Fibroblast of mammary gland (primary cell): Measurements from ENCODE around the gene INTS6.

ENCODE experiments used
- DNase-seq: peaks from one replicate; pipeline ENCODE4 v3.0.0-alpha.2; 2010; ENCODE audit warnings: low read depth
- H3K4me3 ChIP-seq: 2 replicates; pipeline ENCODE4 v1.5.1; 2011; ENCODE audit warnings: low read depth, mild to moderate bottlenecking, low read length, moderate library complexity; ENCODE audit not compliant: control insufficient read depth
- TF ChIP-seq, protein P1 (sequence below): conservative IDR thresholded peaks from 2 replicates; pipeline ENCODE4 v1.5.1; 2011; ENCODE audit warnings: low read depth, low read length, inconsistent platforms; ENCODE audit not compliant: control insufficient read depth, insufficient read depth

Gene INTS6, protein sequence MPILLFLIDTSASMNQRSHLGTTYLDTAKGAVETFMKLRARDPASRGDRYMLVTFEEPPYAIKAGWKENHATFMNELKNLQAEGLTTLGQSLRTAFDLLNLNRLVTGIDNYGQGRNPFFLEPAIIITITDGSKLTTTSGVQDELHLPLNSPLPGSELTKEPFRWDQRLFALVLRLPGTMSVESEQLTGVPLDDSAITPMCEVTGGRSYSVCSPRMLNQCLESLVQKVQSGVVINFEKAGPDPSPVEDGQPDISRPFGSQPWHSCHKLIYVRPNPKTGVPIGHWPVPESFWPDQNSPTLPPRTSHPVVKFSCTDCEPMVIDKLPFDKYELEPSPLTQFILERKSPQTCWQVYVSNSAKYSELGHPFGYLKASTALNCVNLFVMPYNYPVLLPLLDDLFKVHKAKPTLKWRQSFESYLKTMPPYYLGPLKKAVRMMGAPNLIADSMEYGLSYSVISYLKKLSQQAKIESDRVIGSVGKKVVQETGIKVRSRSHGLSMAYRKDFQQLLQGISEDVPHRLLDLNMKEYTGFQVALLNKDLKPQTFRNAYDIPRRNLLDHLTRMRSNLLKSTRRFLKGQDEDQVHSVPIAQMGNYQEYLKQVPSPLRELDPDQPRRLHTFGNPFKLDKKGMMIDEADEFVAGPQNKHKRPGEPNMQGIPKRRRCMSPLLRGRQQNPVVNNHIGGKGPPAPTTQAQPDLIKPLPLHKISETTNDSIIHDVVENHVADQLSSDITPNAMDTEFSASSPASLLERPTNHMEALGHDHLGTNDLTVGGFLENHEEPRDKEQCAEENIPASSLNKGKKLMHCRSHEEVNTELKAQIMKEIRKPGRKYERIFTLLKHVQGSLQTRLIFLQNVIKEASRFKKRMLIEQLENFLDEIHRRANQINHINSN

GRCh38 chr13:51452361-51453206 lies at the start of gene INTS6:
Gene INTS6, minus strand, starts transcription at chr13:51453036. Its CDS starts 511 bp downstream, at chr13:51452525.
- peak within 1 kb of the TSS; percentile 84 for H3K4me3 ChIP-seq
- peak; percentile 99 for DNase-seq
- TF ChIP-seq, protein P1, sequence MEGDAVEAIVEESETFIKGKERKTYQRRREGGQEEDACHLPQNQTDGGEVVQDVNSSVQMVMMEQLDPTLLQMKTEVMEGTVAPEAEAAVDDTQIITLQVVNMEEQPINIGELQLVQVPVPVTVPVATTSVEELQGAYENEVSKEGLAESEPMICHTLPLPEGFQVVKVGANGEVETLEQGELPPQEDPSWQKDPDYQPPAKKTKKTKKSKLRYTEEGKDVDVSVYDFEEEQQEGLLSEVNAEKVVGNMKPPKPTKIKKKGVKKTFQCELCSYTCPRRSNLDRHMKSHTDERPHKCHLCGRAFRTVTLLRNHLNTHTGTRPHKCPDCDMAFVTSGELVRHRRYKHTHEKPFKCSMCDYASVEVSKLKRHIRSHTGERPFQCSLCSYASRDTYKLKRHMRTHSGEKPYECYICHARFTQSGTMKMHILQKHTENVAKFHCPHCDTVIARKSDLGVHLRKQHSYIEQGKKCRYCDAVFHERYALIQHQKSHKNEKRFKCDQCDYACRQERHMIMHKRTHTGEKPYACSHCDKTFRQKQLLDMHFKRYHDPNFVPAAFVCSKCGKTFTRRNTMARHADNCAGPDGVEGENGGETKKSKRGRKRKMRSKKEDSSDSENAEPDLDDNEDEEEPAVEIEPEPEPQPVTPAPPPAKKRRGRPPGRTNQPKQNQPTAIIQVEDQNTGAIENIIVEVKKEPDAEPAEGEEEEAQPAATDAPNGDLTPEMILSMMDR, result no peak

DNA sequence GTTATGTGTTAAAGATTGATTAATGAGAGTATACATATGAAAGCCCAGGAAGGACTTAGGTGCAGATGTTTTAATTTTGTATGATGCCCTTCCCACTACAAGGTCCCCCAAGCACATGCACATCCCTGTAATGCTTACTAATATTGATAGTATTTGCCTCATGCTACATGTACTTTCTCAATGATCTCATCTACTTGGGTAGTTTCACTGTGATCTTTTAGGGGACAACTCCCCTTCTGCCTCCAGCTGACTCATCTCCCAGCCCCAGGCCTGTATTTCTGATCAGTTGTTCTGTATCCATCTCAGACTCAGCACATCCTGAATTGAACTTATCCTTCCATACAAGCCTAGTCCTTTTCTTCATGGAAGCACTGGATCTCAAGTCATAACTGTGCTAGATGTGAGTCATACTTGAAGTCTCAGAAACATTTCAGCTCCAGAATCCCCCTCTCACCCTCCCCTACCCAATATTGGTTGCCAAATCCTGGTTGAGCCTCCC lies 49.4 kb upstream of the INTS6 start:
- DNase-seq, result peak; percentile 74
- H3K4me3 ChIP-seq, result no peak overlapping the region
- TF ChIP-seq, protein P1, result no peak

DNA sequence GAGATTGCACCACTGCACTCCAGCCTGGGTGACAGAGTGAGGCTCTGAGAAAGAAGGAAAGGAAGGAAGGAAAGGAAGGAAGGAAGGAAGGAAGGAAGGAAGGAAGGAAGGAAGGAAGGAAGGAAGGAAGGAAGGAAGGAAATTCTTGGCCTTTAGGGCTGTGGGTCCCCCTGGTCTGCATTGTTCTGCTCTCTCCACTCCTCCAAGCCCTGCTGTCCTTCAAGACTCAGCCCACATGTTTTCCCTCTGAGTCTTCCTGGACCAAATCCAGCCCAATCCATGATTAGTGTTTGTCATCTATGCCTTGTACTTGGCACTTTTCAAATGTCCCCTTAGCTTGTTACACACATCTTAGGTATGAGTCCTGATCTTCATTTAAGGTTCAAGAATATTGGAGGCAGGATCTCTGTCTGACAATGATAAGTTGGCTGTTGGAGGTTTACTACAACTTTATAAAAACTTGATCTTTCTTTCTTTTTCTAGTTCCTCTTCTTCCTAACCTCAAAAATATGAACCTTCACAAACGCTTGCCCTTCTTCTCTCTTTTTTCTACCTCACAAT lies 48.8 kb upstream of the INTS6 start:
- H3K4me3 ChIP-seq, result no peak overlapping the region
- TF ChIP-seq, protein P1, result no peak
- DNase-seq, result peak; percentile 83

- no peak overlapping the region for H3K4me3 ChIP-seq
- peak; percentile 52 for DNase-seq
- TF ChIP-seq, protein P1, result no peak
These were observed 48.3 kb upstream of the INTS6 start for GRCh38 chr13:51501096-51501495.

- TF ChIP-seq, protein P1, result no peak
- H3K4me3 ChIP-seq, result no peak overlapping the region
- no peak for DNase-seq
These were observed 47.9 kb upstream of the INTS6 start for GRCh38 chr13:51500687-51501086.
